ENCODE data around the gene PURA. TPM values are rescaled to one million over a fixed set of nuclear protein-coding genes. Genes with fewer than 3 reads are reported as not detected.

Gene PURA
- total RNA-seq = 11.4 and 11.5 TPM in 2 replicates
- long read RNA-seq = 0 reads

- peak; percentile 42 for TF ChIP-seq CTCF (IDR thresholded peaks at IDR 0.05)
- DNase-seq (ENCODE audit: extremely low spot score, unreplicated experiment) = peak; percentile 98
- peaks cover 53% of the 10 kb centered on the region for H3K4me1 Mint-ChIP-seq (ENCODE audit: unreplicated experiment)
- H3K27ac Mint-ChIP-seq (ENCODE audit: unreplicated experiment) = peak within 1 kb of the TSS; percentile 82
- no peaks in the 10 kb centered on the region for H3K36me3 Mint-ChIP-seq (ENCODE audit: unreplicated experiment)
- peak within 1 kb of the TSS; percentile 81 for H3K4me3 Mint-ChIP-seq (ENCODE audit: unreplicated experiment)
- peaks cover 41% of the 10 kb centered on the region for H3K27me3 Mint-ChIP-seq (ENCODE audit: unreplicated experiment)
- no peaks in the 10 kb centered on the region for H3K9me3 Mint-ChIP-seq (ENCODE audit: unreplicated experiment)
Measured at GRCh38 chr5:140113699-140114263, at the start of gene PURA. TSS of gene PURA (plus strand) at chr5:140114109. CDS start at chr5:140114182, 73 bp downstream.

- DNase-seq (ENCODE audit: extremely low spot score, unreplicated experiment) = no peak
- Mint-ChIP-seq H3K4me3 (ENCODE audit: unreplicated experiment) (no peak overlapping the region), H3K9me3 (ENCODE audit: unreplicated experiment) (no peaks in the 10 kb centered on the region), H3K27ac (ENCODE audit: unreplicated experiment) (no peak overlapping the region), H3K27me3 (ENCODE audit: unreplicated experiment) (peaks cover 81% of the 10 kb centered on the region), H3K36me3 (ENCODE audit: unreplicated experiment) (no peaks in the 10 kb centered on the region), H3K4me1 (ENCODE audit: unreplicated experiment) (no peaks in the 10 kb centered on the region)
- no peak for TF ChIP-seq CTCF (IDR thresholded peaks at IDR 0.05)
Measured at GRCh38 chr5:140072812-140073211, 41.1 kb upstream of the PURA start.

DNA sequence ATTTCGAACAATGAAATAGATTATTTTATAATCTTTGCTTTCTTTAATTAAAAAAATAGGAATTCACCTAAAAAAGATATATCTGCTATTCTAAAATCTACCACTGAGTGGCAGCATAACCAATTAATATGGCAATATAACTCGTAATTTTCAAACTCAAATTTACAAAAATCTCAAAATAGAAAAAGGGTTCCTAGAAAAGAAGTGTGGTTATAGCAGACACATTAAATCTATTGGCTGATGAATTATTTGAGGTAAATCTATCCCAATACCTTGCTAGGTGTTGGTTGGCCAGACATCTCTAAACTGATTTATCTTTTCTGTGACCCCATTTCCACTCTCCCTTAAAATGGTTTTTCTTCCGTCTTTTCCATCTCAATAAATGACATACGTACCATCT is 40.6 kb upstream of the PURA start:
- no peak overlapping the region for H3K4me3 Mint-ChIP-seq (ENCODE audit: unreplicated experiment)
- no peaks in the 10 kb centered on the region for H3K36me3 Mint-ChIP-seq (ENCODE audit: unreplicated experiment)
- H3K9me3 Mint-ChIP-seq (ENCODE audit: unreplicated experiment) = no peaks in the 10 kb centered on the region
- no peak overlapping the region for H3K27ac Mint-ChIP-seq (ENCODE audit: unreplicated experiment)
- no peaks in the 10 kb centered on the region for H3K4me1 Mint-ChIP-seq (ENCODE audit: unreplicated experiment)
- peak; percentile 69 for TF ChIP-seq CTCF (IDR thresholded peaks at IDR 0.05)
- H3K27me3 Mint-ChIP-seq (ENCODE audit: unreplicated experiment) = peaks cover 80% of the 10 kb centered on the region
- no peak for DNase-seq (ENCODE audit: extremely low spot score, unreplicated experiment)

DNA sequence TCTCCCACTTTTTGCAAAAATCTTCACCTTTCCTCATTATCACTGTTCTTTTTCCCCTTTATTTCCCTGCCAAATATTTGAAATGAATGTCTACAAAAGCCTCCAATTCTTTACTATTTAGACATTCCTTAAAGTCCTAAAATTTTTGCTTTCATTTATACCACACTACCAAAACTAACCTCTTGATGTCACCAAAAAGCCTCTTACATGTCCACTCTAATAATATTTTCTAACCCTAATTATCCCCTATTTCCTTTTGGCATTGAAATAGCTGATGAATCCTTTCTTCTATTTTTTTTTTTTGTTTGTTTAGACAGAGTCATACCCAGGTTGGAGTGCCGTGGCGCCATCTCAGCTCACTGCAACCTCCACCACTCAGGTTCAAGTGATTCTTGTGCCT is 38.5 kb upstream of the PURA start:
- H3K36me3 Mint-ChIP-seq (ENCODE audit: unreplicated experiment) = no peaks in the 10 kb centered on the region
- peak; percentile 28 for TF ChIP-seq CTCF (IDR thresholded peaks at IDR 0.05)
- H3K4me3 Mint-ChIP-seq (ENCODE audit: unreplicated experiment) = no peak overlapping the region
- H3K4me1 Mint-ChIP-seq (ENCODE audit: unreplicated experiment) = no peaks in the 10 kb centered on the region
- H3K27me3 Mint-ChIP-seq (ENCODE audit: unreplicated experiment) = peaks cover 61% of the 10 kb centered on the region
- H3K9me3 Mint-ChIP-seq (ENCODE audit: unreplicated experiment) = no peaks in the 10 kb centered on the region
- H3K27ac Mint-ChIP-seq (ENCODE audit: unreplicated experiment) = no peak overlapping the region
- DNase-seq (ENCODE audit: extremely low spot score, unreplicated experiment) = no peak

- Mint-ChIP-seq H3K36me3 (ENCODE audit: unreplicated experiment) (no peaks in the 10 kb centered on the region), H3K27ac (ENCODE audit: unreplicated experiment) (no peak overlapping the region), H3K27me3 (ENCODE audit: unreplicated experiment) (peaks cover 62% of the 10 kb centered on the region), H3K4me1 (ENCODE audit: unreplicated experiment) (no peaks in the 10 kb centered on the region), H3K9me3 (ENCODE audit: unreplicated experiment) (no peaks in the 10 kb centered on the region), H3K4me3 (ENCODE audit: unreplicated experiment) (no peak overlapping the region)
- DNase-seq (ENCODE audit: extremely low spot score, unreplicated experiment) = no peak
- no peak for TF ChIP-seq CTCF (IDR thresholded peaks at IDR 0.05)
Measured at GRCh38 chr5:140076142-140076541, 37.8 kb upstream of the PURA start.
